ENCODE measurements around the gene NOL4L.
"Not testable (repeated sequence)": the region's sequence is repeated elsewhere in the genome, so short reads cannot be mapped to it uniquely, and the experiment has no call there.

The NOL4L gene

GRCh38 chr20:32466739-32467505 lies 118.2 kb downstream of the NOL4L start:
- DNase-seq, result no peak

GRCh38 chr20:32465901-32466675 lies 119.0 kb downstream of the NOL4L start:
- DNase-seq, result not testable (repeated sequence)

GRCh38 chr20:32465092-32465900 lies 119.8 kb downstream of the NOL4L start:
- DNase-seq, result no peak

- DNase-seq, result no peak
These were observed 120.6 kb downstream of the NOL4L start for GRCh38 chr20:32464401-32465091.

- no peak for DNase-seq
These were observed 121.3 kb downstream of the NOL4L start for GRCh38 chr20:32463642-32464400.

GRCh38 chr20:32462900-32463641 lies 122.1 kb downstream of the NOL4L start:
- DNase-seq, result no peak

GRCh38 chr20:32461836-32462600 lies 123.1 kb downstream of the NOL4L start:
- no peak for DNase-seq

- no peak for DNase-seq
These were observed 124.3 kb downstream of the NOL4L start for GRCh38 chr20:32460683-32461320.

- no peak for DNase-seq
These were observed 124.9 kb downstream of the NOL4L start for GRCh38 chr20:32460231-32460630.

- no peak for DNase-seq
These were observed 126.3 kb downstream of the NOL4L start for GRCh38 chr20:32458837-32459220.

GRCh38 chr20:32458061-32458836 lies 126.9 kb downstream of the NOL4L start:
- DNase-seq, result no peak

GRCh38 chr20:32457479-32457986 lies 127.6 kb downstream of the NOL4L start:
- no peak for DNase-seq

GRCh38 chr20:32456869-32457478 lies 128.2 kb downstream of the NOL4L start:
- DNase-seq, result no peak

GRCh38 chr20:32455901-32456701 lies 129.0 kb downstream of the NOL4L start:
- DNase-seq, result no peak

GRCh38 chr20:32455171-32455900 lies 129.8 kb downstream of the NOL4L start:
- no peak for DNase-seq
